C4-2B (cell line): ENCODE results near the gene UBR4.
A peak's percentile ranks its signal among the peaks of the same experiment; 100 is the strongest.

Experiments
- H3K27ac ChIP-seq: fragments of 450-650 bp; 2 replicates; pipeline ENCODE4 v1.5.1; 2017
- CTCF ChIP-seq: fragments of 450-650 bp; conservative IDR thresholded peaks from 2 replicates; pipeline ENCODE4 v1.5.1; 2017; ENCODE audit warnings: mild to moderate bottlenecking
- ZFX ChIP-seq: fragments of 450-650 bp; IDR thresholded peaks from 2 replicates; pipeline ENCODE4 v1.6.1; 2017

UBR4 gene

GRCh38 chr1:19120070-19120469 lies 90.0 kb downstream of the UBR4 start:
- TF ChIP-seq ZFX: no peak
- no peak for TF ChIP-seq CTCF
- no peak overlapping the region for H3K27ac ChIP-seq

- no peak for TF ChIP-seq ZFX
- no peak for TF ChIP-seq CTCF
These were observed 94.8 kb downstream of the UBR4 start for GRCh38 chr1:19115082-19115808.

GRCh38 chr1:19113697-19114092 lies 96.4 kb downstream of the UBR4 start:
- H3K27ac ChIP-seq: no peak overlapping the region
- peak; percentile 45 for TF ChIP-seq CTCF
- no peak for TF ChIP-seq ZFX

More at GRCh38 chr1:19115082-19115808, 94.8 kb downstream of the UBR4 start:
- no peak overlapping the region for H3K27ac ChIP-seq

- TF ChIP-seq CTCF (no peak), ZFX (no peak)
- H3K27ac ChIP-seq: no peak overlapping the region
These were observed 97.0 kb downstream of the UBR4 start for GRCh38 chr1:19112891-19113696.

GRCh38 chr1:19110257-19110927 lies 99.7 kb downstream of the UBR4 start:
- no peak for TF ChIP-seq CTCF
- no peak for TF ChIP-seq ZFX
- H3K27ac ChIP-seq: no peak overlapping the region

- TF ChIP-seq CTCF (no peak), ZFX (no peak)
- no peak overlapping the region for H3K27ac ChIP-seq
These were observed 100.5 kb downstream of the UBR4 start for GRCh38 chr1:19109545-19109944.

- TF ChIP-seq CTCF (no peak), ZFX (no peak)
- H3K27ac ChIP-seq: no peak overlapping the region
These were observed 108.8 kb downstream of the UBR4 start for GRCh38 chr1:19101244-19101643.
